ENCODE results near the gene PGM3. TPM values are rescaled to one million over a fixed set of nuclear protein-coding genes. Genes with fewer than 3 reads are reported as not detected.

Gene PGM3
- total RNA-seq, 4 donors from 2014 or later = 3.9 to 13.2 (median 8.8) TPM

DNA sequence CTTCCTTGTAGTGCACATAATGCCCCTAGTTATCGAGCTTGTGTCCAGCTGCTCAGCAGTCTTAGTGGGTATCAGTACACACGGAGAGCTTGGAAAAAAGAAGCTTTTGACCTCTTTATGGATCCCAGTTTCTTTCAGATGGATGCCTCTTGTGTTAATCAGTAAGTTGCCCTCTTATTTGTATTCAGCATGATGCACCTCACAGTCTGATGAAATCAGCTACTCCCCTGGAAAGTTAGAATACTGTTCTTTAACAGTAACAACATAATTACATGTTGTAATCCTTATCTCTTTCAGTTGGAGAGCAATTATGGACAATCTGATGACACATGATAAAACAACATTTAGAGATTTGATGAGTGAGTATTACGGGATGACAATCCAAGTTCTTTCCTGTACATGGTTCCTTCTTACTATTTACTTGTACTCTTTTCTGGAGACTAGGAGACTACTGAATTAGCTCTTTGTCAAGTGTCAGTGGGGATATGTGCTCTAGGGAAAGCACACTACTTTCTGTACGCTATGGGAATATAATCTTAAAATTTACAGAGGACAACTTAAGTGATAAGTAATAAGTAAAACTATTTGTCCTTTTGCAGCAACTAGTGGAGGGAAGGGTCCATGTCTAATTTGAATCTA, 39.1 kb downstream of the PGM3 start:
- TF ChIP-seq, protein P1, sequence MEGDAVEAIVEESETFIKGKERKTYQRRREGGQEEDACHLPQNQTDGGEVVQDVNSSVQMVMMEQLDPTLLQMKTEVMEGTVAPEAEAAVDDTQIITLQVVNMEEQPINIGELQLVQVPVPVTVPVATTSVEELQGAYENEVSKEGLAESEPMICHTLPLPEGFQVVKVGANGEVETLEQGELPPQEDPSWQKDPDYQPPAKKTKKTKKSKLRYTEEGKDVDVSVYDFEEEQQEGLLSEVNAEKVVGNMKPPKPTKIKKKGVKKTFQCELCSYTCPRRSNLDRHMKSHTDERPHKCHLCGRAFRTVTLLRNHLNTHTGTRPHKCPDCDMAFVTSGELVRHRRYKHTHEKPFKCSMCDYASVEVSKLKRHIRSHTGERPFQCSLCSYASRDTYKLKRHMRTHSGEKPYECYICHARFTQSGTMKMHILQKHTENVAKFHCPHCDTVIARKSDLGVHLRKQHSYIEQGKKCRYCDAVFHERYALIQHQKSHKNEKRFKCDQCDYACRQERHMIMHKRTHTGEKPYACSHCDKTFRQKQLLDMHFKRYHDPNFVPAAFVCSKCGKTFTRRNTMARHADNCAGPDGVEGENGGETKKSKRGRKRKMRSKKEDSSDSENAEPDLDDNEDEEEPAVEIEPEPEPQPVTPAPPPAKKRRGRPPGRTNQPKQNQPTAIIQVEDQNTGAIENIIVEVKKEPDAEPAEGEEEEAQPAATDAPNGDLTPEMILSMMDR (IDR thresholded peaks at IDR 0.05 in 4 of 5, conservative IDR thresholded peaks at IDR 0.05 in 1 of 5) = no peak
- no peak for TF ChIP-seq POLR2A (IDR thresholded peaks at IDR 0.05)
- H3K9me3 ChIP-seq = no peaks in the 10 kb centered on the region
- intact Hi-C loops (cut with DNase I; ENCODE audit: low total_unique reads) = no loop called here
- DNase-seq = no peak
- no peaks in the 10 kb centered on the region for H3K4me1 ChIP-seq
- in situ Hi-C loops (cut with MboI; ENCODE audit: low sequenced_read_pairs in 4 of 4) = no loop called here
- ATAC-seq = no peak
- H3K4me3 ChIP-seq = no peak overlapping the region
- peaks cover 0 to 59% of the 10 kb centered on the region in 2 donors for H3K36me3 ChIP-seq
- H3K27ac ChIP-seq = no peak overlapping the region
- no peaks in the 10 kb centered on the region for H3K27me3 ChIP-seq

GRCh38 chr6:83152913-83153312, 40.2 kb downstream of the PGM3 start:
- no peaks in the 10 kb centered on the region for H3K9me3 ChIP-seq
- no peaks in the 10 kb centered on the region for H3K4me1 ChIP-seq
- in situ Hi-C loops (cut with MboI; ENCODE audit: low sequenced_read_pairs in 4 of 4) = no loop called here
- peaks cover 0 to 49% of the 10 kb centered on the region in 2 donors for H3K36me3 ChIP-seq
- H3K4me3 ChIP-seq = no peak overlapping the region
- ATAC-seq (no peak), DNase-seq (no peak)
- intact Hi-C loops (cut with DNase I; ENCODE audit: low total_unique reads) = no loop called here
- H3K27ac ChIP-seq = no peak overlapping the region
- TF ChIP-seq, protein P1 (IDR thresholded peaks at IDR 0.05 in 4 of 5, conservative IDR thresholded peaks at IDR 0.05 in 1 of 5) = no peak
- no peak for TF ChIP-seq POLR2A (IDR thresholded peaks at IDR 0.05)
- H3K27me3 ChIP-seq = no peaks in the 10 kb centered on the region

GRCh38 chr6:83151114-83151513, 42.0 kb downstream of the PGM3 start:
- ATAC-seq (no peak), DNase-seq (no peak)
- intact Hi-C loops (cut with DNase I; ENCODE audit: low total_unique reads) (no loop called here), in situ Hi-C loops (cut with MboI; ENCODE audit: low sequenced_read_pairs in 4 of 4) (no loop called here)
- Histone ChIP-seq H3K9me3 (no peaks in the 10 kb centered on the region), H3K4me1 (no peaks in the 10 kb centered on the region), H3K27me3 (no peaks in the 10 kb centered on the region), H3K27ac (no peak overlapping the region), H3K4me3 (no peak overlapping the region), H3K36me3 (peaks cover 0 to 37% of the 10 kb centered on the region in 2 donors)
- TF ChIP-seq POLR2A (IDR thresholded peaks at IDR 0.05) = no peak
- TF ChIP-seq, protein P1 (IDR thresholded peaks at IDR 0.05 in 4 of 5, conservative IDR thresholded peaks at IDR 0.05 in 1 of 5) = no peak

GRCh38 chr6:83138758-83139157, 54.3 kb downstream of the PGM3 start:
- H3K4me1 ChIP-seq = no peaks in the 10 kb centered on the region
- H3K27ac ChIP-seq = no peak overlapping the region
- ATAC-seq = no peak
- no peaks in the 10 kb centered on the region for H3K9me3 ChIP-seq
- in situ Hi-C loops (cut with MboI; ENCODE audit: low sequenced_read_pairs in 4 of 4) = no loop called here
- peaks cover 0 to 56% of the 10 kb centered on the region in 2 donors for H3K36me3 ChIP-seq
- no peak for DNase-seq
- TF ChIP-seq, protein P1 (IDR thresholded peaks at IDR 0.05 in 4 of 5, conservative IDR thresholded peaks at IDR 0.05 in 1 of 5) = no peak
- TF ChIP-seq POLR2A (IDR thresholded peaks at IDR 0.05) = no peak
- intact Hi-C loops (cut with DNase I; ENCODE audit: low total_unique reads) = no loop called here
- H3K4me3 ChIP-seq = no peak overlapping the region
- H3K27me3 ChIP-seq = no peaks in the 10 kb centered on the region

Data from gastrocnemius medialis (tissue), 4 donors.